NCI-H1694 treated with DMSO at 0.1 percent for 48 hours (cell line): Measurements from ENCODE around the gene ANO7.

Experiments
- DNase-seq: peaks from one replicate; lab custom pipeline; 2025; lab: John Stamatoyannopoulos, UW

ANO7 gene

DNA sequence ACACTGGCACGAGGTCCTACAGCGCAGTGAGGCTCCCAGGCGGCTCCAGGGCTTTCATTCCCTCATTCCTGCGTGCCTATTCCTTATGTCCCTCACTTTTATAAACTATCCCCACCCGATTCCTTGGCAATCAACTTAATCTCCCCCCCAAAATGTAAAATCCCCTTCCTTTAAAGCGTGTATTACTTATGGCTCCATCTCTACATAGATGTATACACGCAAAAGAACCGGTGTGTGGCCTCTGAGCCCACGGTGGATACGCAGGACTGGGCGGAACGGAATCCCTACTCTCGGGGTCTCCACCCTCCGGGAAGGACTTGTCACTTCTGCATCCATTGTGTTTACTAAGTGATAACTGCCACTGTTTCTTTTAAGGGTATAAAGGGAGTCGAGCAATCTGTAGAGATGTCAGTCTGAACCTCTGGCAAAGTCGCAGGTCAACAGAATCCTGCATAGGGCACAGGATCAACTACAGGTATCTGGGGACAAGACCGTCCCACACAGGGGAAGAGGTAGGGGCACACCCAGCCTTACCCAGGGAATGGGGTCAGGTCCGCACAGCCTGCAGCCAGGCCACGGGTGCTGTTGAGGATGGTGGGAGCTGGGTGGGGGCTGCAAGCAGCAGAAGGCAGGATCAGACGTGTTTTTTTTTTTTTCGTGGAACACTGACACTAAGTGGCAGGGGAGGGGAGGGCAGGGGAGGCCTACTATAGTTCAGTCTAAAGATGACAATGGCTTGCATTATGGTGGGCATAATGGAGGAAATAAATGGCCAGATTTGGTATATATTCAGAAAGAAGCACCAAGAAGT is 84.9 kb downstream of the ANO7 start:
- DNase-seq, result no peak

DNA sequence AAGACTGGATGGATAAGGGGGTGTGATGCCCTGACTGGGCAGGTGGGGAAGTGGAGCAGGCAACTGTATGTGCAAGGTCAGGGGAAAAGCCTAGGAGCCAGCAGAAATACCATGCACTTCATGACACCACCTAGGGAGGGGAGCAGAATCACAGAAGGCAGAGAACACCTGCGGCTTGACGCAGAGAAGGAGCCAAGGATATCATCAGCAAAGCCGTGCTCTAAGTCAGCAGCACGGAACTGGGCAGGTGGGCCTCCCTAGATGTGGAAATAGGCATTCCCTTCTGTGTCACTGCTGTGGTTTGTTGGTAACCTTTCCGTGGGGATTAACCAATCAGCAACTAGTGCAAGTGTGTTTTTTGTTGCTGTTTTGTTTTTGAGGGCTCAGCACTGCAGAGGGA is 85.7 kb downstream of the ANO7 start:
- no peak for DNase-seq
